ENCODE measurements around the gene CASP5.
"Not testable (repeated sequence)": the region's sequence is repeated elsewhere in the genome, so short reads cannot be mapped to it uniquely, and the experiment has no call there.

CASP5 gene

DNA sequence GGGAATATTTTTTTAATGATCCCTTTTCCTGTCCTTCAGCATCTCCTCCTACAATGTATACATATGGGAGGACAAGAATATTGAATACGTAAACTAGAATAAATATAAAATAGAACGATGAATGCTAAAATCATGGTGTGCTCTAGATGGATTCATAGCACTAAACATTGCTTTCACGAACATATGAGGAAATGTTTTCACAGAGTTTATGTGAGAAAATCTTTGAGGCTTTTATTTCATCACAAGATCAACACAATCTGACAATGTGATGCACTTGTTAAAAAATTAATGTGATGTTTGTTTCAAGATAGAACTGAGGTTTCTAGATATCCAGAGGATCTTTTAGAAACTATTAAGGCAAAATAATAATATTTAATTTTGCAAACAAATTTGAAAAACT, 19.2 kb upstream of the CASP5 start:
- H3K27ac ChIP-seq, result no peak overlapping the region
- no peak for DNase-seq (ENCODE audit: low spot score)
- ChIA-PET CTCF (no interaction called here), POLR2A (ENCODE audit: low non-redundant PET) (no interaction called here)
- TF ChIP-seq, protein P1, sequence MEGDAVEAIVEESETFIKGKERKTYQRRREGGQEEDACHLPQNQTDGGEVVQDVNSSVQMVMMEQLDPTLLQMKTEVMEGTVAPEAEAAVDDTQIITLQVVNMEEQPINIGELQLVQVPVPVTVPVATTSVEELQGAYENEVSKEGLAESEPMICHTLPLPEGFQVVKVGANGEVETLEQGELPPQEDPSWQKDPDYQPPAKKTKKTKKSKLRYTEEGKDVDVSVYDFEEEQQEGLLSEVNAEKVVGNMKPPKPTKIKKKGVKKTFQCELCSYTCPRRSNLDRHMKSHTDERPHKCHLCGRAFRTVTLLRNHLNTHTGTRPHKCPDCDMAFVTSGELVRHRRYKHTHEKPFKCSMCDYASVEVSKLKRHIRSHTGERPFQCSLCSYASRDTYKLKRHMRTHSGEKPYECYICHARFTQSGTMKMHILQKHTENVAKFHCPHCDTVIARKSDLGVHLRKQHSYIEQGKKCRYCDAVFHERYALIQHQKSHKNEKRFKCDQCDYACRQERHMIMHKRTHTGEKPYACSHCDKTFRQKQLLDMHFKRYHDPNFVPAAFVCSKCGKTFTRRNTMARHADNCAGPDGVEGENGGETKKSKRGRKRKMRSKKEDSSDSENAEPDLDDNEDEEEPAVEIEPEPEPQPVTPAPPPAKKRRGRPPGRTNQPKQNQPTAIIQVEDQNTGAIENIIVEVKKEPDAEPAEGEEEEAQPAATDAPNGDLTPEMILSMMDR (conservative IDR thresholded peaks at IDR 0.05; ENCODE audit: low read depth), result no peak

DNA sequence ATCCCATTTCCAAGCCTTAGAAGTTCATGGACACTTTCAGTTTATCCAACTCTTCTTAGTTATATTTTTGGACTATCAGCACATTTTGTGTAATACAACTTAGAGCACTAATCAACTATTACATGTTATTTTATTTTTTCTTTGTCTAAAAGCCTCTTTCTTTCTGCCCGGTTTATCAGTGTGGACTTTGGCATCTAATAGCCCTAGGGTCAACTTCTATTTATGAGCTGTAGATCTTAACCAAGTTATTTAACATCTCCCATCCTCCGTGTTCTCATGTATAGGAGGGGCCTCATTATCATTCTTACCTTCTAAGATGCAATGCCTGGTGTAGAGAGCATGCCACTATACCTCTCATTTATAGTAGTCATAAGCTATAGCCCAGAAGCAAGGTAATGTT, 17.7 kb upstream of the CASP5 start:
- DNase-seq (ENCODE audit: low spot score), result no peak
- POLR2A ChIA-PET (ENCODE audit: low non-redundant PET), result no interaction called here
- TF ChIP-seq, protein P1 (conservative IDR thresholded peaks at IDR 0.05; ENCODE audit: low read depth), result no peak
- H3K27ac ChIP-seq, result no peak overlapping the region
- CTCF ChIA-PET, result no interaction called here

DNA sequence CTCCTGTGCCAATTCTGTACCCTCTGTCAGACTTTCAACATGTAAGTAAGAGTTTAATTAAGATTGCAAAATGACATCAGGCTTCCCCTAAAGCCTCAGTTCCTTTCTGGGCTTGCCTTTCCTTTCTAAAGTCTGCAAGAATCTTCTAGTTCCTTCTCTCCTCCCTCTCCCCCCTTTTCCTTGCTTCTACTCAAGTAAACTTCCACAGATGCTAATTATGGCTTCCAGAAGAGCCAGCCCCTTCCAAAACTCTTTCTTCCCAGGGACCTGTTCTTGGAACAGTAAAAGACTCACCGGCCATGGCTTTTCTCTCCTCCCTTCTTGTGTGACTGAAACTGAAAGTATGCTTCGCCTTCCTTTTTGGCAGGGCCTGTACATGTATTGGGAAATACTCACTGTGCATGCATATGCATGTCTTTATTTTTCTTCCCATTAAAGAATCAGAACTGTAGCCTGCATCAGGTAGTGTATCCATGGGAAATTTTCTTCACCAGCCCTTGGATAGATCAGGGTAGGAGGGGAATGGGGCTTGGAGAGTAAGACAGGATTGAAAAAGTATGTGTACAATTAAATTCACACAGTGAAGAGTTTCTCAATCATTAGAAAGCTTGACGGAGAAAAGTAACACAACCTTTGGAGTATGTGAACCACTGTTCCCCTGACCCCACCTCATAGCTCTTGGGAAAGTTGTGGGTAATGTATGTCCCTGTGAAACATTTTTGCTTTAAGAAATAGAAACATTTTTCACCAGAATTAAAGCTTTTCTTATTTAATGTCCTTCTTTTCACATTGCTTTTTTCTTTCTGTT, 12.0 kb upstream of the CASP5 start, which contains the start of gene CASP1:
Gene CASP1, minus strand, starts transcription at position 332 of the 808 bp plus-strand sequence. Its CDS starts 31 bp downstream, at position 301.
- DNase-seq (ENCODE audit: low spot score), result peak; percentile 74
- ChIA-PET POLR2A (ENCODE audit: low non-redundant PET) (no interaction called here), CTCF (interaction anchor here (0.7 kb wide), 1 partner anchor 742 kb away, joined by 3 read pairs; no protein-coding TSS in a partner anchor)
- H3K27ac ChIP-seq, result peak within 1 kb of the TSS; percentile 57
- TF ChIP-seq, protein P1 (conservative IDR thresholded peaks at IDR 0.05; ENCODE audit: low read depth), result no peak

DNA sequence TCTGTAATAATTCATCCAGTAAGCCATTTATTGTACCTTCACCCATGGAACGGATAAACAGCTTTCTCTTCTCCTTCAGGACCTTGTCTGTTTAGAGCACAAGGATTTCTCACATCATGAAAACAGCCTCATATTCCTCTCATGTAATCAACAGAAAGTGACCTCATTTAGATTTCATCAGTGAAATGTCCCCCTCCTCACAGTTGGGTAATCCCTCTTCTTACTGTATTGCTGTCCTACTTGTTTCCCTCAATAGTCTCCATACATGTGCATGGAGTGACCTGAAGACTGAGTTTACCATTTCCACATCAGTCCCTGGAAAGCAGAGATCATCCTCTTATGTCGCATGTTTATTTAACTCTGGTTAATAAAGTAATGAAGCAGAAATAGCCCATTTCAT, 11.4 kb upstream of the CASP5 start:
- CTCF ChIA-PET, result interaction anchor here (0.6 kb wide), 1 partner anchor 19 kb away, joined by 4 read pairs; no protein-coding TSS in a partner anchor
- DNase-seq (ENCODE audit: low spot score); H3K27ac ChIP-seq; POLR2A ChIA-PET (ENCODE audit: low non-redundant PET): not testable (repeated sequence)

DNA sequence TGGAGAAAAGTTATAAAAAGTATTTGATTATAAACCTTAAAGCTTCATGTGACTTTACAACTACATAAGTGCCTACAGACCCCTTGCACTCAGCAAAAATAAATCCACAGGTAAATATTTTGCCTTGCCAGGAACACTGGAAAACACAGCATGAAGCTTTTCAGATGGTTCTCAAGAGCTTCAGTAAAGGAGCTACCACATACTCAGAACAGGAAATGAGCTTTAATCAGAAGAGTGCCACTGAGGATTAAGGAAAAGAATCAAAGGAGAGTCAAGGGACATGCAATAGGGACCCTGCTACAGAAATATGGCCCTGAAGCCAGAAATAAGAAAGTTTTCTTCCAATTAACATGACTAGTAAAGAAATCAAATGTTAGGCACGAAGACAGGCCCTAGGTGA, 10.8 kb upstream of the CASP5 start:
- TF ChIP-seq, protein P1 (conservative IDR thresholded peaks at IDR 0.05; ENCODE audit: low read depth), result no peak
- ChIA-PET CTCF (interaction anchor here (0.6 kb wide), 1 partner anchor 18 kb away, joined by 4 read pairs; no protein-coding TSS in a partner anchor), POLR2A (ENCODE audit: low non-redundant PET) (no interaction called here)

DNA sequence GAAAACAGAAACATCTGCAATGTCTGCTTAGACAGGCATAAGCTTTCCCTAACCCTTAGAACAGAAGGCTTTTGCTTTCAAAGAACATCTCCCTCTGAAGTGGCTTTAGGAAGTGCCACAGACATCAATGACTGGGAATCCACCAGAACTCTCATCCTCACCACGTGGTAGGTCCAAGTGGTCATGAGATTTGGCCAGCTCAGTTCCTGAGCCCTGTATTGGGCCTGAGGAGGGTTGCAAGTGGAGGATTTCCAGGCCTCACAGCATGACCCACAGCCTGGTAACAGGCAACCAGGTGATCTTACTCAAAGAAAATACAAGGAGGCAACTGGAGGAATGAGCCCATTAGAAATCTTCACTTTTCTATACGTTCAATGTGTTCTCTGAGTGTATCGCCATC, 10.4 kb upstream of the CASP5 start:
- POLR2A ChIA-PET (ENCODE audit: low non-redundant PET), result no interaction called here
- CTCF ChIA-PET, result no interaction called here
- no peak overlapping the region for H3K27ac ChIP-seq
- TF ChIP-seq, protein P1 (conservative IDR thresholded peaks at IDR 0.05; ENCODE audit: low read depth), result no peak
- DNase-seq (ENCODE audit: low spot score), result no peak

More for the DNA sequence above, 10.8 kb upstream of the CASP5 start:
- H3K27ac ChIP-seq, result no peak overlapping the region
- DNase-seq (ENCODE audit: low spot score), result no peak

DNA sequence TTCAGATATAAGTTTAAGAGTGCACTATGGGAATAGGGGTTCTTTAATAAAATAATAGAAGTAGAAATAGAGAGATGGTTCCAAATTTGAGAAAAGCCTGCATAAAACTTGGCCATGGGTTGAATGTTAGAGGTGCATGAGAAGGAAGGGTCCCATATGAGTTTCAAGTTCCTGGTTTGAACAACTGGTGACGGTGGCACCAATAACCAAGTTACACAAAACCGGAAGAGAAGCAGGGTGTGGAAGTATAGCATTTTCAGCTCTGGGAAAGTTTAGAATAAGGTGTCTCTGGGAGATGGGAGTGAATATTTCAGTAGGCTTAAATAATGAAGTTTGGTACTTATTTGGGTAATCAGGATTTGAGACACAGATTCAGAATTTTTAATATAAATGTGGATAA, 9.5 kb upstream of the CASP5 start:
- TF ChIP-seq, protein P1 (conservative IDR thresholded peaks at IDR 0.05; ENCODE audit: low read depth), result no peak
- H3K27ac ChIP-seq, result no peak overlapping the region
- CTCF ChIA-PET, result no interaction called here
- no peak for DNase-seq (ENCODE audit: low spot score)
- POLR2A ChIA-PET (ENCODE audit: low non-redundant PET), result no interaction called here

All from RWPE1 (cell line).